Karpas-422 (cell line): Measurements from ENCODE around the gene ISCU. TPM values are rescaled to one million over a fixed set of nuclear protein-coding genes. Genes with fewer than 3 reads are reported as not detected.
"Not testable (repeated sequence)": the region's sequence is repeated elsewhere in the genome, so short reads cannot be mapped to it uniquely, and the experiment has no call there.

Experiments
- DNase-seq: peaks from one replicate; pipeline ENCODE4 v3.0.0-alpha.2; 2015
- H2AFZ ChIP-seq: fragments of 200-600 bp; sonication (generic); 2 replicates; pipeline ENCODE4 v1.6.1; 2014; ENCODE audit warnings: antibody characterized with exemption, low read length, mixed read lengths
- H3K27ac ChIP-seq: fragments of 200-600 bp; sonication (generic); 2 replicates; pipeline ENCODE4 v1.5.1; 2014; ENCODE audit warnings: mild to moderate bottlenecking, low read length, moderate library complexity
- H3K27me3 ChIP-seq: fragments of 200-600 bp; sonication (generic); 2 replicates; pipeline ENCODE4 v1.6.1; 2014; ENCODE audit warnings: low read length, mixed read lengths
- H3K36me3 ChIP-seq: fragments of 200-600 bp; sonication (generic); 2 replicates; pipeline ENCODE4 v1.6.1; 2014; ENCODE audit warnings: low read length, mixed read lengths; ENCODE audit not compliant: insufficient read depth
- H3K4me1 ChIP-seq: fragments of 200-600 bp; sonication (generic); 2 replicates; pipeline ENCODE4 v1.6.1; 2014; ENCODE audit warnings: mild to moderate bottlenecking, low read length, mixed read lengths
- H3K4me2 ChIP-seq: fragments of 200-600 bp; sonication (generic); 2 replicates; pipeline ENCODE4 v1.6.1; 2014; ENCODE audit warnings: low read length, low read depth, mild to moderate bottlenecking; ENCODE audit not compliant: poor library complexity, severe bottlenecking
- H3K4me3 ChIP-seq: fragments of 200-600 bp; sonication (generic); 2 replicates; pipeline ENCODE4 v1.5.1; 2014; ENCODE audit warnings: mild to moderate bottlenecking, antibody characterized with exemption, low read length, mixed read lengths
- H3K79me2 ChIP-seq: fragments of 200-600 bp; sonication (generic); 2 replicates; pipeline ENCODE4 v1.6.1; 2014; ENCODE audit warnings: mild to moderate bottlenecking, low read length, mixed read lengths
- H3K9ac ChIP-seq: fragments of 200-600 bp; sonication (generic); 2 replicates; pipeline ENCODE4 v1.6.0; 2014; ENCODE audit warnings: low read length
- H3K9me2 ChIP-seq: fragments of 200-600 bp; sonication (generic), shearing (Covaris generic); replicated peaks from 2 replicates; pipeline ENCODE4 v1.6.0; 2014; ENCODE audit warnings: mild to moderate bottlenecking, low read length, moderate library complexity; ENCODE audit not compliant: insufficient read depth
- H3K9me3 ChIP-seq: fragments of 300-700, 200-600 bp; sonication (generic); 2 replicates; pipeline ENCODE4 v1.6.1; 2014; ENCODE audit warnings: low read length, mixed read lengths
- H4K20me1 ChIP-seq: fragments of 200-600 bp; sonication (generic); 2 replicates; pipeline ENCODE4 v1.6.1; 2014; ENCODE audit warnings: mild to moderate bottlenecking, antibody characterized with exemption, low read length, low read depth; ENCODE audit not compliant: insufficient read depth
- total RNA-seq: library from RNA; depleted of rRNA; stranded (reverse); fragments of >200 nt; shearing (Covaris generic); gene quantifications from 2 replicates; pipeline ENCODE4 v1.2.3, GENCODE V29; 2014; ENCODE audit warnings: low replicate concordance

The ISCU gene
- total RNA-seq, 1 experiment from 2014 or later = 102 TPM

DNA sequence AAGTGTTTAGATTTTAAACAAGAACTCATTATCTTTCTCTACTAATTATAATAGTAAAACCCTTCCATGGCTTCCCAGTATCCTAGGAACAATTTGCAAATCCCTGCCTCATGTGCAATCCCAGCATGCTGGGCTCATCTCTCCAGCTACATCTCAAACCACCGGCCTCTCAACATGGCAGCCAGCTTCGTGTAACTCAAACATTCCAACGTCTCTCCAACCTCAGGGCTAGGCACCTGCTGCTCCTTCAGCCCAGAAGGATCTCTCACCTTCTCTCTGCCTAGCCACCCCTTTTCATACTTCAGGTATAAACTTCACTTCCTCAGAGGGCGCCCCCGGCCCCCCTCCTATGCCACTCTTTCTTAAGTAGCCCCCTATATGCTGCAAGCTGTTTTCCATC is 8.6 kb upstream of the ISCU start:
- H3K4me1 ChIP-seq = peaks cover 28% of the 10 kb centered on the region
- no peak overlapping the region for H3K27ac ChIP-seq
- no peak for DNase-seq
- H3K4me2 ChIP-seq = no peak overlapping the region
- H3K9ac ChIP-seq = no peak overlapping the region
- H4K20me1 ChIP-seq = peaks cover 4% of the 10 kb centered on the region; the same call in 1 of the 2 replicates
- H3K79me2 ChIP-seq = peaks cover 98% of the 10 kb centered on the region
- no peaks in the 10 kb centered on the region for H3K9me2 ChIP-seq
- peaks cover 11% of the 10 kb centered on the region; the same call in 1 of the 2 replicates for H3K36me3 ChIP-seq
- no peak overlapping the region for H2AFZ ChIP-seq
- H3K27me3 ChIP-seq = no peaks in the 10 kb centered on the region
- no peaks in the 10 kb centered on the region for H3K9me3 ChIP-seq
- H3K4me3 ChIP-seq = no peak overlapping the region

DNA sequence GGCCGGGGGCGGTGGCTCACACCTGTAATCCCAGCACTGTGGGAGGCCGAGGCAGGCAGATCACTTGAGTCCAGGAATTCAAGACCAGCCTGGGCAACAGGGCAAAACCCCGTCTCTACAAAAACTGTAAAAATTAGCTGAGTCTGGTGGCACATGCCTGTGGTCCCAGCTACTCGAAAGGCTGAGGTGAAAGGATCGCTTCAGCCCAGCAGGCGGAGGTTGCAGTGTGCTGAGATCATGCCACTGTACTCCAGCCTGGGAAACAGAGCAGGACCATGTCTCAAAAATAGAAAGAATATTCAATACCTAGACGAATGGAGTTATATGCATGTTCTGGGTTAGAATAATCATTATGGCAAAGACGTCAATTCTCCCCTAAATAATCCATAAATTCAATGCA is 7.0 kb upstream of the ISCU start:
- H3K4me2 ChIP-seq, H3K27me3 ChIP-seq, DNase-seq, H3K4me3 ChIP-seq, H3K9me2 ChIP-seq, H3K36me3 ChIP-seq, H2AFZ ChIP-seq, H4K20me1 ChIP-seq, H3K27ac ChIP-seq, H3K9ac ChIP-seq, H3K9me3 ChIP-seq: not testable (repeated sequence)
- Histone ChIP-seq H3K79me2 (peaks cover 98% of the 10 kb centered on the region), H3K4me1 (peaks cover 41% of the 10 kb centered on the region)

DNA sequence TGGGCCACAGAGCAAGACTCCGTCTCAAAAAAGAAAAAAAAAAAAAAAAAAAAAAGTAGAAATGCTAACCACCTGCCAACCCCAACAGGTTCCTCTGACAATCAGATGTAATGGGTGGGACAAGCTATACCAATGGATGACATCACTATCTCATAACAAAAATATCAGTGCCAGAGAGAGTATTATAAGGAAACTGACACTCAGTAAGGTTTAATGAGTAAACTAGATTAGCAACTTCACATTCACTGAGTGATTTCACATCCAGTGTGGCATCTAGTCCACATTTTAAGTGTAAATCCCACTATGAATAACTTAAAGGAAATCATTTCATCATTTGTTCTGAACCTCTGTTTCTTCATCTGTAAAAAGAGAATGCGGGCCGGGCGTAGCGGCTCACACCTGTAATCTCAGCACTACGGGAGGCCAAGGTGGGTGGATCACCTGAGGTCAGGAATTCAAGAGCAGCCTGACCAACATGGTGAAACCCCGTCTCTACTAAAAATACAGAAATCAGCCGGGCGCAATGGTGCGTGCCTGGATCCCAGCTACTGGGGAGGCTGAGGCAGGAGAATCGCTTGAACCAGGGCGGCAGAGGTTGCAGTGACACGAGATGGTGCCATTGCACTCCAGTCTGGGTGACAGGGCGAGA is 3.3 kb upstream of the ISCU start:
- no peak for DNase-seq
- H3K9ac ChIP-seq = peak overlapping the region; percentile 94
- no peaks in the 10 kb centered on the region for H3K27me3 ChIP-seq
- H4K20me1 ChIP-seq = peaks cover 4% of the 10 kb centered on the region; the same call in 1 of the 2 replicates
- H3K79me2 ChIP-seq = peaks cover 83% of the 10 kb centered on the region
- H3K4me3 ChIP-seq = peak overlapping the region; percentile 95
- H3K9me3 ChIP-seq = no peaks in the 10 kb centered on the region
- no peaks in the 10 kb centered on the region for H3K9me2 ChIP-seq
- H3K4me1 ChIP-seq = peaks cover 44% of the 10 kb centered on the region
- H2AFZ ChIP-seq = no peak overlapping the region
- H3K4me2 ChIP-seq = peak overlapping the region; percentile 90
- H3K36me3 ChIP-seq = peaks cover 6% of the 10 kb centered on the region; the same call in 1 of the 2 replicates
- no peak overlapping the region for H3K27ac ChIP-seq

DNA sequence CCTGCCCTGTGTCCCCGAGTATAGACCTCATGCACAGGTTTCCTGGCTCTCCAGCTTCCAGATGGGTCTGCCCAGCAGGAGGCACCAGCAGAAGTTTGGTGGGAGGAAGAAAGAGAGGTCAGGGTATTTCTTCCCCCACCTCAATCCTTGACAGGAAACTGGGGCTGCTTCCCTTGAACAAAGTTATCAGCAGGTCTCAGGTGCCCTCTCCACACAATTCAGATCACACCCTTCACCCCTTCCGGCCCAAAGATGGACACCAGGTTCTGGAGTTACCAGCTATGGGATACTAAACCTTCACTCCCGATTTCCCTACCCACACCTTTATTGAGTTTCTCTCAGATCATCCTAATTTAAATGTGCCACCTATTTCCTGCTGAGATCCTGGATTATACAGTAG is 2.6 kb upstream of the ISCU start:
- Histone ChIP-seq H3K4me3 (peak overlapping the region; percentile 95), H3K79me2 (peaks cover 81% of the 10 kb centered on the region), H3K9me2 (no peaks in the 10 kb centered on the region), H3K9me3 (no peaks in the 10 kb centered on the region), H4K20me1 (peaks cover 4% of the 10 kb centered on the region; the same call in 1 of the 2 replicates), H3K27me3 (no peaks in the 10 kb centered on the region), H3K9ac (peak overlapping the region; percentile 94), H2AFZ (no peak overlapping the region), H3K4me2 (peak overlapping the region; percentile 90), H3K36me3 (peaks cover 11% of the 10 kb centered on the region; the same call in 1 of the 2 replicates), H3K4me1 (peaks cover 49% of the 10 kb centered on the region), H3K27ac (peak overlapping the region; percentile 83; the same call in 1 of the 2 replicates)
- peak; percentile 54 for DNase-seq

DNA sequence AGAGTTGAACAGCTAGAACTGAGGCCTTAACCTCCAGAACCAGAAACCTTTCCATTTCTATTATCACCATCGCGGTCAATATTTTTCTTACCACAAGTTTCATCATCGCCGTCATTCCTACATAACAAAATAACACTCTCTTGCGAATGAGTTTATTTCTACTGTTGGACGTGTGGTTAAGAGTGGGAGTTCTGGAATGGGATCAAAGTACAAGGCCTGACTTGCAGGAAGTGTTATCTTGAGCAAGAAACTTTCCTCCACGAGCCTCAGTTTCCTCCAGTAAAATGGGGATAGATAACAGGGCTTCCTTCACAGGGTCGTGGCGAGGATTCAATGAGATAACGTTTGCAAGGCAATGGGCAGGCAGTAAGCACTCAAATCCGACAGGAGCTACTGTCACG is 2.1 kb upstream of the ISCU start:
- H3K27me3 ChIP-seq = no peaks in the 10 kb centered on the region
- H3K9me2 ChIP-seq = no peaks in the 10 kb centered on the region
- H3K36me3 ChIP-seq = peaks cover 11% of the 10 kb centered on the region; the same call in 1 of the 2 replicates
- peak overlapping the region; percentile 90 for H3K4me2 ChIP-seq
- peaks cover 75% of the 10 kb centered on the region for H3K79me2 ChIP-seq
- DNase-seq = no peak
- H3K9me3 ChIP-seq = no peaks in the 10 kb centered on the region
- peaks cover 52% of the 10 kb centered on the region for H3K4me1 ChIP-seq
- peak overlapping the region; percentile 95 for H3K4me3 ChIP-seq
- peaks cover 4% of the 10 kb centered on the region; the same call in 1 of the 2 replicates for H4K20me1 ChIP-seq
- peak overlapping the region; percentile 94 for H3K9ac ChIP-seq
- H3K27ac ChIP-seq = peak overlapping the region; percentile 83
- no peak overlapping the region for H2AFZ ChIP-seq

DNA sequence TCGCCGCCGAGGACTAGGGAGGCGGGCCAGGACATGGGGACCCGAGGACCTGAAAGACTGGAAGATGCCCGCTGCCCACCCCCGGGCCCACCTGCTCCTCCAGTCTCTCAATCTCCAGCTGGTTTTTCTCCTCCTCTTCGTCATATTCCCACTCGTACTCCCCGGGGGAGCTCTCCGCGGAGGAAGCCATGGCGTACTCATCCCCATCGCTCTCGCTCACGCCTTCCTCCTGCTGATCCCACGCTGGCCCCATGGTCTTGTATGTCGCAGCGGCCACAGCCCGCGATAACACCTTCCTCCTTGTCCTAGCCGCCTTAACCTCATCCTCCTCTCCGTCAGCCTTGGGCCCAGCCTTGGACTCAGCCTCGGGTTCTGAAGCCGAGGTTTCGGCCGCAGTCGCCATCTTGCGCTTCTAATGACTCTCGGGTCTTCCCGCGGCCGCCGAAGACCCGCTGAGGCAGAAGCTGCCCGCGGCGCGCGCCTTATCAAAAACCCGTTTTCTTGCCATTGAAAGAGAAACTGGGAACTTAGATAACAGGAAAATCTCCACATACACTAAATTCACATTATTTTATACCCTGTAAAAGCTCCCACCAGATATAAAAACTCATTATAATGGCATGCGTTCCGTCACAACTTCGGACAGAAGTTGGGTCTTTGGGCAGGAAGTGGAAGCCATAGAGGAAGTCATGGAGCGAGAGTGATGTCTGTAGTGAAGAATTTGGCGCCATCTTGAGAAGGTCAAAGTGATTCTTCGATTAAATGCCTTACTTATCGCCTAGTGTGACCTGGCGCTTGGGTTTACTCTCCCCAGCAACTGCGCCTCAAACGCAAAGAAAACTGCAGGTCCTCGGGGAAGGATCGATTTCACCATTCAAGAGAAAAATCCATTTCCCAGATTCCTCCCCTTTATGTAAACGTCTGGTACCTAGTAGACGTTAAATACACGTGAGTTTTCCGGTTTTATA is 1.4 kb upstream of the ISCU start, which contains the start of gene SART3:
TSS of gene SART3 (minus strand) at position 422 of the 968 bp plus-strand sequence. CDS start at position 403, 19 bp downstream.
- H4K20me1 ChIP-seq = peaks cover 4% of the 10 kb centered on the region; the same call in 1 of the 2 replicates
- peaks cover 68% of the 10 kb centered on the region for H3K79me2 ChIP-seq
- peak within 1 kb of the TSS; percentile 95 for H3K4me3 ChIP-seq
- H3K27me3 ChIP-seq = no peaks in the 10 kb centered on the region
- H3K9me2 ChIP-seq = no peaks in the 10 kb centered on the region
- H2AFZ ChIP-seq = peak within 1 kb of the TSS; percentile 91
- H3K27ac ChIP-seq = peak within 1 kb of the TSS; percentile 83
- H3K9ac ChIP-seq = peak within 1 kb of the TSS; percentile 94
- H3K36me3 ChIP-seq = peaks cover 11% of the 10 kb centered on the region; the same call in 1 of the 2 replicates
- DNase-seq = peak; percentile 94
- H3K4me2 ChIP-seq = peak within 1 kb of the TSS; percentile 90
- H3K4me1 ChIP-seq = peaks cover 56% of the 10 kb centered on the region
- H3K9me3 ChIP-seq = no peaks in the 10 kb centered on the region

DNA sequence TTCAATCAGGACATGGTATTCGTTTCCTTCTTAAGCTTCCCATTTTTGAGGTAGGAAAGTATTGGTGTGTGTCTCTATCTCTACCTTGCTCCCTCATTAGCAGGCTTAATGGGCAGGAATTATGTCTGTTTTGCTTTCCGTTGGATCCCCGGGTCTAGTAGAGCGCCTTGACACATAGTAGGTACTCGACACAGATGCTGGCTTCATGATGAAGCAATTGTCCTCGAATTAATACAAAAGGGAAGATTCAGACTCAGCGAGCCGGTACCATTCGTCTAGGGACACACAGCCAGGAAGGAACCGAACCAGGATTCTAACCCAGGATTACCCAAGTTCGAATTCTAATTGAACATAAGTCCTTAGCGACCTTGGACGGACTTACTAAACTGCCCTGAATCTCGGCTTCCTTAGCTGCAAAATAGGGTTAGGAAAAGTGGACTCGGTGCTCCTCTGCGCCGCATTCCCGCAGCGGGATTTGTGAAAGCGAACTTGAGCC is 496 bp upstream of the ISCU start:
- Histone ChIP-seq H3K9ac (peak overlapping the region; percentile 94), H3K4me3 (peak overlapping the region; percentile 95), H3K9me2 (no peaks in the 10 kb centered on the region), H3K79me2 (peaks cover 59% of the 10 kb centered on the region), H3K4me1 (peaks cover 56% of the 10 kb centered on the region), H3K9me3 (no peaks in the 10 kb centered on the region), H3K27ac (peak overlapping the region; percentile 83), H3K36me3 (peaks cover 20% of the 10 kb centered on the region; the same call in 1 of the 2 replicates), H3K27me3 (no peaks in the 10 kb centered on the region), H2AFZ (peak overlapping the region; percentile 91), H3K4me2 (peak overlapping the region; percentile 90), H4K20me1 (peaks cover 4% of the 10 kb centered on the region; the same call in 1 of the 2 replicates)
- DNase-seq = peak; percentile 63
